Muscle of leg (tissue), 16 donors: Measurements from ENCODE around the gene SLK. TPM values are rescaled to one million over a fixed set of nuclear protein-coding genes. Genes with fewer than 3 reads are reported as not detected.

Experiments
- DNase-seq: peaks from one replicate; pipeline ENCODE4 v3.0.0; 2013
- H3K27ac ChIP-seq: one replicate; pipeline ENCODE4 v1.5.1; 2013; ENCODE audit warnings: mild to moderate bottlenecking, low read length, control low read depth
- H3K27me3 ChIP-seq: one replicate; pipeline ENCODE4 v1.6.1; 2013; ENCODE audit warnings: low read length; ENCODE audit not compliant: control insufficient read depth, insufficient read depth
- H3K36me3 ChIP-seq: one replicate; pipeline ENCODE4 v1.6.1; 2013; ENCODE audit warnings: low read length; ENCODE audit not compliant: control insufficient read depth, insufficient read depth
- H3K4me1 ChIP-seq: one replicate; pipeline ENCODE4 v1.6.1; 2013; ENCODE audit warnings: low read length; ENCODE audit not compliant: control insufficient read depth, insufficient read depth
- H3K4me3 ChIP-seq: one replicate; pipeline ENCODE4 v1.5.1; 2013; ENCODE audit warnings: low read length, control low read depth
- H3K9me3 ChIP-seq: replicated peaks from 2 replicates; pipeline ENCODE4 v1.6.1; 2013; ENCODE audit warnings: low read depth, low read length; ENCODE audit not compliant: control insufficient read depth
- WGBS: methylation state at CpG from one replicate; pipeline ENCODE4 v1.1.5; 2013; ENCODE audit warnings: missing lambda C conversion rate; ENCODE audit not compliant: insufficient coverage; 5-methylcytosine and 5-hydroxymethylcytosine counted together
- long read RNA-seq, 11 donors: transcript quantifications; one replicate each; lab custom pipeline, GENCODE V29; 2026
- polyA plus RNA-seq, 8 donors: library from polyadenylated mRNA; unstranded; fragments of 120-200 nt; gene quantifications; one replicate each; pipeline versions ENCODE4 v1.2.1 to v1.2.3, GENCODE V29; 2013; ENCODE audit warnings: inconsistent platforms in 1 of 8, low replicate concordance in 1 of 8; ENCODE audit not compliant: insufficient read length in 8 of 8, insufficient read depth in 1 of 8
- total RNA-seq: library from RNA; stranded (reverse); fragments of 120-200 nt; gene quantifications from one replicate; pipeline ENCODE4 v1.2.4, GENCODE V29; 2013

Gene SLK
- total RNA-seq (35.7 TPM), polyA plus RNA-seq (10 to 100 TPM; 17.2 to 35.0 (median 25.7) TPM)
- long read RNA-seq, donor 1: 0 reads
- long read RNA-seq, donor 2: 0 reads
- long read RNA-seq, donor 3, full-length matches to known transcripts: 1 of 14 reads
- long read RNA-seq, donor 3, partial matches to known transcripts: 13 of 14 reads
- long read RNA-seq, donor 3, other reads (novel, unspliced or antisense): 0 of 14 reads
- long read RNA-seq, donor 4: 0 reads
- long read RNA-seq, donor 5, full-length matches to known transcripts: 2 of 29 reads
- long read RNA-seq, donor 5, partial matches to known transcripts: 27 of 29 reads
- long read RNA-seq, donor 5, other reads (novel, unspliced or antisense): 0 of 29 reads
- long read RNA-seq, donor 6, full-length matches to known transcripts: 1 of 21 reads
- long read RNA-seq, donor 6, partial matches to known transcripts: 20 of 21 reads
- long read RNA-seq, donor 6, other reads (novel, unspliced or antisense): 0 of 21 reads
- long read RNA-seq, donor 7, partial matches to known transcripts: 7 of 8 reads
- long read RNA-seq, donor 7, other reads (novel, unspliced or antisense): 0 of 8 reads
- long read RNA-seq, donor 8: 0 reads
- long read RNA-seq, donor 9, full-length matches to known transcripts: 1 of 1 reads
- long read RNA-seq, donor 9, partial matches to known transcripts: 0 of 1 reads
- long read RNA-seq, donor 9, other reads (novel, unspliced or antisense): 0 of 1 reads
- long read RNA-seq, donor 10, partial matches to known transcripts: 14 of 14 reads
- long read RNA-seq, donor 10, other reads (novel, unspliced or antisense): 0 of 14 reads
- long read RNA-seq, donor 11, partial matches to known transcripts: 8 of 8 reads
- long read RNA-seq, donor 11, other reads (novel, unspliced or antisense): 0 of 8 reads

DNA sequence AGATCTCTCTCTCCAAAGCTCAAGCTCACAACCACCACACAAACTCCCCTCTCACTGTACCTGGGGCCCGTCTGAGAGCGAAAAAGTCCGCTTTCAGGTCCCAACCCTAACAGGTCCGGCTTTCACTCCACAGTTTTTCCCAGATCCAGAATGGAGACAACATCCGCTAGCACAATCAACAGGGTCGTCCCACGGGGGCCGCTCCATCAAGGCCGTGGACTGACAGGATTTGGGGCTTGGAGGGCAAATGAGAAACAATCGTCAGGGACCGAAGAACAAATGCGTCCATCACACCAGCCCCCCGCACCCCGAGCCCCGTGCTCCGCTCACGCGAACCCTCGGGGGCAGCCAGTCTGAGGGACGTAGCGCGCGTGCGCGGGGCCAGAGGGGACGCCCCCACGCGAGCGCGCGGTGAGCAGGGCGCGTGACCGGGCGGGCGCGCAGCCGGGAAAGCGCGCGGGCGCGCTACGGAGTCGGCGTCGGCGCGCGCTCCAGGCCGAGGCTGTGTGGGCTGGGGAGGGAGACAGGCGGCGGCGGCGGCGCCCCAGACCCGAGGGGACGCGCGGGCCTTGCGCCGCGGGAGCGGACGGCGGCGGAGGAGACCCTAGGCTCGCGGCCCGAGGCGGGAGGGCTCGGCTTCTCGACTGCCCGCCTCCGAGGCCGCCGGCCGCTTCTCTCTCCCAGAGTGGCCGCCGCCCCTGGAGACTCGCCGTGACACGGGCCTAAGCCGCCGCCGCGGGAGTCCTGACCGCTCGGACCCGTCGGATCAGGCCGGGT, at the start of gene SLK:
Gene SLK (plus strand): TSS at position 470 of the 777 bp plus-strand sequence. CDS start 606 bp downstream, outside the sequence.
- peak; percentile 96 for DNase-seq
- under 1% methylated on average over 91 of the region's 92 CpGs for WGBS
- no peaks in the 10 kb centered on the region for H3K36me3 ChIP-seq
- H3K27me3 ChIP-seq: no peaks in the 10 kb centered on the region
- H3K9me3 ChIP-seq: no peaks in the 10 kb centered on the region
- H3K4me3 ChIP-seq: peak within 1 kb of the TSS; percentile 87
- peak within 1 kb of the TSS; percentile 91 for H3K27ac ChIP-seq
- peaks cover 4% of the 10 kb centered on the region for H3K4me1 ChIP-seq

DNA sequence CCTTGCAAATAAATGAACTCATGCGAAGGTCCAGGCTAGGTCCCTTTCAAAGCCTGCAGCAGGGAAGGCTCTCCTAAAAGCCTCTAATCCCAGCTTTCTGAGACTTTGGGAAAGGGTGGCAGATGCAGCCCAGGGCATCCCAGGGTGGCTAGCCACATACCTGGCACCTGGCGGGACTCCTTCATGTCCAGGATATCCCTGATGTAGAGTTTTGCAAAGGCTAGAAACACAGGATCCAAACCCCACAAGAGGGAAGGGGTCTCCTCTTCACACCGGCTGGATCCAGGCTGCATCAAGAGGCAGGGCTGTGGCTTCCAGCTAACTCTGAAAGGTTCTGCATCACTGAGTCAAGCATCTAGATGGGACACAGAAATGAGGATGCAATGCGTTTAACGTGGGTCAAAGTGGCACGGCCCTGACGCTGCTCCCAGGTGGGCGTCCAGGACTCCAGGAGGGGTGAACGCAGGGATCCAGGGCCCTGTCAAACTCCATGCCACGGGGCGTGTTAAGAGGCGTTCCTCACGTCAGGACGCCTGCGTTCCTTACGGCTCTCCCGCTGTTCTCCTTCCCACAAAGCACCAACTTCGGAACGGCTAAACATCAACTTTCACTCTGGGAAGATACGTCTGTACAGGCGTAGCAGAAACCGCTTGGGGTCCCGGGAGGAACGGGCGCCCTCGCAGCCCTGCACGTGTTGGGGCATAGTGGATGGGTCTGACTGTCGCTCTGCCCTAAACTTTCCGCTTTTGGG, 49.5 kb upstream of the SLK start:
- Histone ChIP-seq H3K9me3 (peaks cover 4% of the 10 kb centered on the region), H3K36me3 (peaks cover 4% of the 10 kb centered on the region), H3K27ac (peak overlapping the region; percentile 98), H3K27me3 (no peaks in the 10 kb centered on the region), H3K4me3 (peak overlapping the region; percentile 85), H3K4me1 (peaks cover 20% of the 10 kb centered on the region)
- WGBS: under 1% methylated on average over 24 of the region's 29 CpGs
- no peak for DNase-seq

GRCh38 chr10:103918053-103918846, 48.7 kb upstream of the SLK start, which contains the start of gene STN1:
Gene STN1, minus strand, starts transcription at chr10:103918184. Its CDS starts 590 bp downstream, at chr10:103917594.
- Histone ChIP-seq H3K4me1 (peaks cover 20% of the 10 kb centered on the region), H3K4me3 (peak within 1 kb of the TSS; percentile 85), H3K9me3 (peaks cover 4% of the 10 kb centered on the region), H3K27ac (peak within 1 kb of the TSS; percentile 98), H3K36me3 (no peaks in the 10 kb centered on the region), H3K27me3 (no peaks in the 10 kb centered on the region)
- WGBS: under 1% methylated on average over 39 of the region's 53 CpGs
- peak; percentile 98 for DNase-seq

DNA sequence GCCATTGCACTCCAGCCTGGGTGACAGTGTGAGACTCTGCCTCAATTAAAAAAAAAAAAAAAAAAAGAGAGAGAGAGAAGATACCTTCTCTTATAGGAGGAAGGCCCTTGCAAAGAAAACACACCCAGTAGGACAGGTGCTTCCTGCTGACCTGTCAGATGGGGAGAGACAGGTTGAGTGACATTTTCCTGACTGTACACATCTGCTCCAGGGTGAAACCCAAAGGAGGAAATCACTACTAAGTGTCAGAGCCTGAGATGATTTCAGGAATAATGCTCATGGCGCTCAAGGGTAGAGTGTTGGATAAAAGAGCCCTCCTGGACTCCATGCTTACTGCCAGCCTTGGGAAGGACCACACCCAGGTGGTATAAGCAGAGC, 47.3 kb upstream of the SLK start:
- DNase-seq: no peak
- Histone ChIP-seq H3K36me3 (no peaks in the 10 kb centered on the region), H3K4me1 (peaks cover 20% of the 10 kb centered on the region), H3K4me3 (no peak overlapping the region), H3K9me3 (peaks cover 4% of the 10 kb centered on the region), H3K27me3 (no peaks in the 10 kb centered on the region), H3K27ac (no peak overlapping the region)
- 100% methylated on average over 1 of the region's 1 CpG for WGBS

GRCh38 chr10:103921248-103921647, 45.7 kb upstream of the SLK start:
- H3K9me3 ChIP-seq: no peaks in the 10 kb centered on the region
- no peak for DNase-seq
- peaks cover 16% of the 10 kb centered on the region for H3K4me1 ChIP-seq
- no peak overlapping the region for H3K4me3 ChIP-seq
- H3K27me3 ChIP-seq: no peaks in the 10 kb centered on the region
- no CpG with 5 or more reads among the region's 1 CpG for WGBS
- H3K36me3 ChIP-seq: no peaks in the 10 kb centered on the region
- no peak overlapping the region for H3K27ac ChIP-seq

DNA sequence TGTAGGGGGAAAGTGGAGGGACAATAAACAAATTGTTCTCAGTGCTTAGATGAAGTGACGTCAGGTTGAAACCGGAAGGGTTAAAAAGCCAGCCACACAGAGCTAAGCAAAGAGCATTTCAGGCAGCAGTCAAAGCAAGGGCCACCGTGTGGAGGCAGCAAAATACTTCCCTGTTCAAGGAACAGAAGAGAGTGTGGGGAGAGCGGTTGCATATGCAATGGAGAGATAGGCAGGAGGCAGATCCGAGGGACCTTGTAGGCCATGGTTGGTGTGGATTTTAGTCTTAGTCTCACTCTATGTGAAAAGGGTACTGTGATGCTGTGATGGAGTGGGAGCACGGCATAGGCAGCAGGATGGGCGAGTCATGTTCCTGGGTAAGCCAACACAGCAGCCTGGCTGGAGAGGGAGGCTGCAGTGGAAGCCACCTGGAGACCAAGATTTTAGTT, 45.2 kb upstream of the SLK start:
- no peak overlapping the region for H3K4me3 ChIP-seq
- WGBS: 39% methylated on average over 7 of the region's 7 CpGs
- H3K4me1 ChIP-seq: peaks cover 16% of the 10 kb centered on the region
- DNase-seq: no peak
- no peaks in the 10 kb centered on the region for H3K9me3 ChIP-seq
- no peaks in the 10 kb centered on the region for H3K27me3 ChIP-seq
- H3K27ac ChIP-seq: no peak overlapping the region
- no peaks in the 10 kb centered on the region for H3K36me3 ChIP-seq

- Histone ChIP-seq H3K36me3 (no peaks in the 10 kb centered on the region), H3K4me1 (peaks cover 7% of the 10 kb centered on the region), H3K9me3 (no peaks in the 10 kb centered on the region), H3K4me3 (no peak overlapping the region), H3K27ac (no peak overlapping the region), H3K27me3 (no peaks in the 10 kb centered on the region)
- whole genome bisulfite sequencing: 31% methylated on average over 1 of the region's 2 CpGs
- no peak for DNase-seq
These were observed 44.3 kb upstream of the SLK start for GRCh38 chr10:103922659-103923058.

DNA sequence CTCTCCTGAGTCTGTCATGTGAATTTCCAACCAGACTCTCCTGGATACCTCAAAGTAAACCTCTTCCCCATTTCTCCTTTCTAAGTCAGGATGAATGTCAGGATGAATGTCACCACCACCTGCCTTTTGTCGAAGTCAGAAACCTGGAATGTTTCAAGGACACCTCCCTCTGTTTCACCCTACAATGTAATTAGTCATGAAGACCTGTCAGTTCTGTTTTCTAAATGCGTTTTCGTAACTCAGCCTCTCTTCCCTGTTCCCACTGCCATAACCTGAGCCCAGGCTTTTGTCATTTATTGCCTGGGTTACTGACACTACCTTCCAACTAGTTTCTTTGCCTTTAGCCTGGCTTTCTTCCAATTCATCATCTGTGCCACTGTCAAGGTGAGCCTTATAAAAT, 43.4 kb upstream of the SLK start:
- WGBS: 50% methylated on average over 2 of the region's 3 CpGs
- H3K4me3 ChIP-seq: no peak overlapping the region
- no peak for DNase-seq
- H3K4me1 ChIP-seq: peaks cover 6% of the 10 kb centered on the region
- no peaks in the 10 kb centered on the region for H3K27me3 ChIP-seq
- H3K36me3 ChIP-seq: no peaks in the 10 kb centered on the region
- no peaks in the 10 kb centered on the region for H3K9me3 ChIP-seq
- H3K27ac ChIP-seq: no peak overlapping the region
